GM19324 (cell line): ENCODE measurements around the gene PARM1.

Experiments used
- ATAC-seq: cut with Tn5 transposase; IDR thresholded peaks from one replicate; pipeline ENCODE4 v1.9.1; 2021; ENCODE audit warnings: mild to moderate bottlenecking, moderate library complexity; ENCODE audit not compliant: unreplicated experiment, low FRiP score

Gene PARM1

DNA sequence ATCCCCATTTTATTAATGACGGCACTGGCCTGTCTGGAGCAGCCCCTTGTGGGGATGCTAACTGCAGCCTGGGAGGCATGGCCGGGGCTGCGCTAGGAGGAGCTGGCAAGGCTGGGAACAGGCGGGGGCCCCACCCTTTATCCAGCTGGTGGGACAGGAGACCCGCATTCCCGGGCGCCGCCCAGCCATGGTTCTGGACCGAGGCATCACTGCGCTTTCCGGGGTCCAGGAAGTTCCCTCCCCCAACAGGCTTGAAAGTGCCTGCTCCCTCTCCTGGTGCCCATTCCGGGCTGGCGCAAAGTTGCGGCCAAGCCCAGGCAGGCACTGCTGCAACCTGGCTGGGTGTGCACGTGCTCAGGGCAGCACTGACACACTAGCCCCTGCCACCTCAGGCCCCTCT, 124.5 kb downstream of the PARM1 start:
- ATAC-seq = no peak

DNA sequence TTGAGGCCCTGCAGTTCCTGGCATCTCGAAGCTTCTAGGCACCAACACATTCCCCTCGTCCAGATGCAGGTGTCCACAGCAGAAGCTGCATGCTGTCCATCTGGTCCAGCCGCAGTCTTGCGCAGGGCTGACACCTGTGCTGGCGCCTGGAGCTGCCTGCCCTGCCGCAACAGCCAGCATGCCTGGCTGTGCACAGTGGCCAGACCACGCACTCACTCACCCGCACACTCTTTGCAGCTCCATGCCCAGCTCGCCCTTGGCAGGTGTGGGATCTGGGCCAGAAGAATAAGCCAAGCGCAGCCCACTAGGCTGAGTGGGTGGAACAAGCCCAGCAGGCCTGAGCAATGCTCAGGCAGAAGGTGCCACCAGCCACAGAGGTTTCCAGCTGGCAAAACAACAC, 125.6 kb downstream of the PARM1 start:
- ATAC-seq = no peak

DNA sequence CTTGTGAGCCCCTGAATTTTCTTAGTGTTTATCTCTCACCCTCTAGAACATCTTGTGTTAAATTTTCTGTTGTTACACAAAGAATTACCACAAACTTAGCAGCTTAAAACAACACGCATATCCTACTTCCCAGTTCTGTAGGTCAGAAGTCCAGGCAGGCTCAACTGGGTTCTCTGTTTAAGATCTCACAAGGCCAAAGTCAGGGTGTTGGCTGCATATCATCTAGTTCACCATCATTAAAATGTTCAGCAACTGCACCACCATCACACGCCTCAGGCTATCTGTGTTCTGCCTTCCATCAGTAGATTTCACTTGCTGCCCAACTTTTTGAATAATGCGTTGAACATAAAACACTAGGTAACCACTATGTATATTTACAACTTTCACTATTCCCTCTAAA, 130.5 kb downstream of the PARM1 start:
- no peak for ATAC-seq

DNA sequence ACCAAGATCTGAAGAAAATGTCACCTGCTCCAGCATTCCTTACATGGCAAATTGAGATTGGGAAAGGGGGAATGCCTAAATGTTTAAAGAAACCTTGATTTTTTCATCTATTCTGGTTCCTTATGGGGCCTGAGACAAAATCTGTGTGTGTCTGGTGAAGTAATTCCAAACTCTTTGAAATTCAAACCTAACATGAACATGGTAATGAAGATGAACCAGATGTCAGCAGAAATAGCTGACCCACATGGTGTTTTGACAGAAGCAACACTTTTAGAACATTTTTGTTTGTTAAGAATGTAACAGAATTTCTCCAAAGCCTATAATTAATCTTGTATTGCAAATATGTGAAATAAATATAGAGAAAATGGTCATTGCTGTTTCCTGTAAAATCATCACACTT, 133.0 kb downstream of the PARM1 start:
- no peak for ATAC-seq

DNA sequence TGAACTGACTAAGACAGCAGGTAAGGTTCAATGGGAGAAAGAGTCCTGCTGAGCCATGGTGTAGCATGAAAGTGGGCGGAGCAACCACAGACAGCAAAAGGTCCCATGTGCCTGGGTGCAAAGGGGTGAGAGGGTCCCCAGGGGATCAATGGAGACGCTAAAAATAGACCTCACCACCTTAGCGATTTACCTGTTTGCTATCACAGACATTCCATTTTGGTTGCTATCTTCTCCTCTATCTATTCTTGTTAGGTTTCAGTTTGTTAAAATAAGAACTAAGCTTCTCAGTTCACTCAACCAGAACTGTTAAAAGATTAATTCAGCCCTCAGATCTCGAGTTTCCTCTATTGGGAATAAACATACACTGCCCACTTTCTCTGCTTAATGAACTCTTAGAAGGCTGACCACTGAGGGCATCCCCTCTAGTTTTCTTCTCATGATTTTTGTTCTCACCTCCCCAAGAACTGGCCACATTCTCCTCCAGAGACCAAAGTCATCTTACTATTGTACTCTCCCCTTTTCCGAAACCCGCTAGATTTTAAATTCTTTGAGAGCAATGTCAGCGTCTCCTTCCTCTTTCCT, 136.7 kb downstream of the PARM1 start:
- ATAC-seq = peak; percentile 76

DNA sequence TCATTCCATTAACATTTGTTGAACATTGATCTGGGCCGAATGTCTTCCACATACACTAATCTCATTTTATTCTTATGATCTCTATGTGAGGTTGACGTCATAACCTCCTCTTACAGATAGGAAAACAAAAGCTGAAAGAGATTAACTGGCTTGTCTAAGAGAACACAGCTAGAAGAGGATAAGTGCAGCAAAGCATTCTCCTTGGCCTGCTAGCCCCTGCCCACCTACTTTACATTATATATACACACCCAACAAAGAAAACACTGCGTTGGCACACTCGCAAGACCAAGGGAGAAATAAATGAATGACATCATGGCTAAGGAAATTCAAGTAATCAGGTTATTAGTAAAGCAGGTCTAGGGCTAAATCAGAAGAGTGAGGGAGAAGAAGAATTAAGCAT, 138.4 kb downstream of the PARM1 start:
- ATAC-seq = no peak

DNA sequence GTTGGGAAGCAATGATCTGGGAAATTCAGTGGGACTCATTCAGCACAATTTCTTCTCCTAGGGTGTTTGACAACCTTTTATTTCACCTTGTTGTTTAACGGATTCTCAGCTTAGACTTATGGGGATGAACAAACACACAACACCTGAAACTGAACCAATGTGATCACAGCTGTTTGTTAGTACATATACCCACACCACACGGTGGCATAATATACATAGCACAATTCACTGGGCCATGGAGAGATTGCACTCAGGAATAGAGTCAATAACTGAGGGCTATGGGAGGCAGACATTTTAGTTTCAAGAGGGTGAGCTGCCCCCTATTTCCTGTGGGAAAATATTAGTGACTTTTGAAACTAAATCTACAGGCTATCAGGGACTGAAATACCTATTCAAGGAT, 148.0 kb downstream of the PARM1 start:
- ATAC-seq = no peak

DNA sequence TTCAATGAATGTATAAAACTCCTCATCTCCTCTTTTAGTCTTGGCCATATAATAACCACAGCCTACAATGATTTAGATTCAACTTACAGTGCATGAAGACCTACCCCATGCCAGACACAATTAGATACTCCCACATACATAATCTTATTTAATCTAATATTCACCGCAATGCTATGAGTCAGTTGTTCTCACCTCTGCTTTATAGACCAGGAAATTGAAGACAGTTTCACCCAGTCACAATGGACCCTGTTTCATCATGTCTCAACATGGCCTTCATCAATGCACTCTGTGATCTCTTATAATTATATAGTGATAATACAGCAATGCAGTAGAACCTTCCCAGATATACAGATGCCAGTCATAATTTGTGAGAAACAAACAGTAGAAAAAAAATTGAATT, 148.6 kb downstream of the PARM1 start:
- ATAC-seq = no peak

DNA sequence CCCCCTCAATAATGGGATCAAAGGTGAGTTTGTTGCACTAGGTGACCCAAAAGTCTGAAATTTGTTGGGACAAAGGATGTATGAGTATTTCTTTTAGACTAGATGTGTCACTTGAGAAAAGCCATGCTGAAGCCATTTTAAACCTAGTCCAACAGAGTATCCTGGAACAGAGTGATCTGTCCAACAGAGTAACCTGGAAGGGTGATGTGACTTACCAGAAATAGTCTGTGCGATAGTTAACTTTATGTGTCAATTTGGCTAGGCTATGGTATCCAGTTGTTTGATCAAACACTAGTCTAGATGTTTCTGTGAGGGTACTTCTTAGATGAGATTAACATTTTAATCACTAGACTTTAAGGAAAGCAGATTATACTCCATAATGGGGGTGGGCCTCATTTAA, 154.5 kb downstream of the PARM1 start:
- no peak for ATAC-seq

DNA sequence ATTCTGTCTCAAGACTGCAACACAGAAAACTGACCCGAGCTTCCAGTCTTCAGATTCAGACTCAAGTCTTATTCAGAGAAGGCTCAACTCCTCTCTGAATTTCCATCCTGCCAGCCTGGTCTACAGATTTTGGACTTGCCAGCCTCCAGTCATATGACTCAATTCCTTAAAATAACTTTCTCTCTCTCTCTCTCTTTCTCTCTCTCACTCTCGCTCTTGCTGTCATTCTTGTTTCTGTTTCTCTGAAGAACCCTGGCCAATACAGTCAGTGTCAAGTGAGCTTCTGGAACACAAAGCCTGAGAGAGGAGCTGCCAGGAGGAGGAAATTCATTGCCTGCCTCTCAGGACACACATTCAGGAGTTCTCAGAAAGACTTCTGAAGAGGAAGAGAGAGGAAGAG, 154.9 kb downstream of the PARM1 start:
- no peak for ATAC-seq

DNA sequence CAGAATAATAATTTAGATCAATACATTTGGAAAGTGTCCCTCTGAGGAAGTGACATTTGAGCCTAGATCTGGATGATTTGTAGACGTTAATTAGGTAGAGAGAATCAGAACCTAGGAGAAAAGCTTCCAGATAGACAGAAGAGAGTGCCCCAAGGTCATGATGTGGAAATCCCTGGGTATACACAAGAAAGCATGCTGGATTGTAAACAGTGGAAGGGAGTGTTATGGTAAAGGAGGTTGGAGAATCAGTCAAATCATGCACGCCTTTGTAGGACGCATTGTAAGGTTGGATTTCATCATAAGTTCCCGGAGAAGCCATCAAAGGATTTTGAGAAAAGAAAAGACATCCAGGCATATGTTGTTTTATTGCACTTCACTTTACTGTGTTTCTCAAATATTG, 156.3 kb downstream of the PARM1 start:
- no peak for ATAC-seq

DNA sequence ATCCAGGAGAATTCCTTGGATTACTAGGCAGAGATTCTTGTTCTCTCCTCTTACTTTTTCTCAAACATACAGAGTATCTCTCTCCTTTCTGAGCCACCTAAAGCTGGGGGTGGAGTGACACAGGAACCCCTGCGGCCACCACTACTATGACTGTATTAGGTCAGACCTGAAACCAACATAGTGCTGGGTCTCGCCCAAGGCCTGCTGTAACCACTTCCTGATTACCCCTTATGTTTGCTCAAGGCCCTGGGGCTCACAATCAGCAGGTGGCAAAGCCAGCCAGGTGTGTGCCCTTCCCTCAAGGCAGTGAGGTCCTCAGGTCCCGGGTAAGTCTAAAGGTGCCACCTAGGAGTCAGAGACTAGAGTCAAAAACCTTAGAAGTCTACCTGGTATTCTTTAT, 166.4 kb downstream of the PARM1 start:
- peak; percentile 98 for ATAC-seq
